HG02763 (cell line): ENCODE results near the gene PSD4.

Experiments
- ATAC-seq: cut with Tn5 transposase; IDR thresholded peaks from one replicate; pipeline ENCODE4 v1.9.1; 2021; ENCODE audit warnings: mild to moderate bottlenecking, moderate library complexity; ENCODE audit not compliant: unreplicated experiment

PSD4 gene

GRCh38 chr2:113167115-113167932 is 6.4 kb upstream of the PSD4 start:
- ATAC-seq = no peak

DNA sequence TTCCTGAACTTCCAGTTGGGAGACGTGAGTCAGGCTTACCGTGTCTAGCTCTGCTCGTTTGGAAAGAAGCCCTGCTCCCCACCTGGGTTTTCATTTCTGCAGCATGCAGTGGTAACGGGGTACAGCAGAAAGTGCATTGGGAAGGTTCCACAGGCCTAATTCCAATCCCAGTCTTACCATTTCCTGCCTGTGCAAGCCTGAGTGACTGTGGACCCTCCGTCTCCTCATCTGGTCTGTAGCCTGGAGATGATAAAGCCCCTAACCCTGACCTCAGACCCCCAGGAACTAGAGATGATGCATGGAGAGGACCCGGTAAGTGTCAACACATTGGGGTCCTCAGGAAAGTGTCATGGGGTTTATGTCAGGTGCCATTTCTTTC is 5.8 kb upstream of the PSD4 start:
- no peak for ATAC-seq

DNA sequence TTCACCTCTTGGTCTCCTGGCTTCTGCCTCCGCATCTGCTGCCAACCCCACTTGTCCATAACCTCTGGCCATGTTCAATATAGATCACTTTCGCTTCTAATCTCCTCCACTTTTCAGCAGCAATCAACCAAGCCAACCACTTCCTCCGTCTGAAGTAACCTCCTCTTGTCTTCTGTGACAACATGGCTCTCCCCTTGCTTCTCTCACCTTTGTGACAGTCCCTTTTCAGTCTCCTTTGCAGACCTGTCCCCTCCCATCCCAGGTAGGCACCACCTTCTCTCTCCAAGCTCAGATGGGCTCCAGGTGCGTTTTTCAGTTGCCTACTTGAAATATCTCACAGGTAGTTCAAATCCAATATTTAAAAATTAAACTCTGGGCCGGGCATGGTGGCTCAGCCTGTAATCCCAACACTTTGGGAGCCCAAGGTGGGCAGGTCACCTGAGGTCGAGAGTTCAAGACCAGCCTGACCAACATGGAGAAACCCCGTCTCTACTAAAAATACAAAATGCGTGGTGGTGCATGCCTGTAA is 4.7 kb upstream of the PSD4 start:
- no peak for ATAC-seq

DNA sequence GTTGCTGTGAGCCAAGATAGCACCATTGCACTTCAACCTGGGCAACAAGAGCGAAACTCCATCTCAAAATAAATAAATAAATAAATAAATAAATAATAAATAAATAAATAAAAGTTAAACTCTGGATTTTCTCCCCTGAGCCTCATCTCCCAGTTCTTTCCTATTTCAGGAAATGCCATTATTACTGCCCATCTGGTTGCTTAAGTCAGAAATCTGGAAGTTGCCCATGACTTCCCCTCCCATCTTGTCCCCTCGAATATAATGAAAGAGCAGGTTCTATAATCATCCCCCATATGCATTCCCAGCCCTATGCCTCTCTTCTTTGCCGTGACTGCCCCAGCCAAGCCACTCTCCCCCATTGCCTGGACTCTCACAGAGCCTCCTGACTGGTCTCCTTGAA is 4.2 kb upstream of the PSD4 start:
- ATAC-seq = no peak

- ATAC-seq = no peak
Observed at GRCh38 chr2:113171334-113172075, 2.3 kb upstream of the PSD4 start.

DNA sequence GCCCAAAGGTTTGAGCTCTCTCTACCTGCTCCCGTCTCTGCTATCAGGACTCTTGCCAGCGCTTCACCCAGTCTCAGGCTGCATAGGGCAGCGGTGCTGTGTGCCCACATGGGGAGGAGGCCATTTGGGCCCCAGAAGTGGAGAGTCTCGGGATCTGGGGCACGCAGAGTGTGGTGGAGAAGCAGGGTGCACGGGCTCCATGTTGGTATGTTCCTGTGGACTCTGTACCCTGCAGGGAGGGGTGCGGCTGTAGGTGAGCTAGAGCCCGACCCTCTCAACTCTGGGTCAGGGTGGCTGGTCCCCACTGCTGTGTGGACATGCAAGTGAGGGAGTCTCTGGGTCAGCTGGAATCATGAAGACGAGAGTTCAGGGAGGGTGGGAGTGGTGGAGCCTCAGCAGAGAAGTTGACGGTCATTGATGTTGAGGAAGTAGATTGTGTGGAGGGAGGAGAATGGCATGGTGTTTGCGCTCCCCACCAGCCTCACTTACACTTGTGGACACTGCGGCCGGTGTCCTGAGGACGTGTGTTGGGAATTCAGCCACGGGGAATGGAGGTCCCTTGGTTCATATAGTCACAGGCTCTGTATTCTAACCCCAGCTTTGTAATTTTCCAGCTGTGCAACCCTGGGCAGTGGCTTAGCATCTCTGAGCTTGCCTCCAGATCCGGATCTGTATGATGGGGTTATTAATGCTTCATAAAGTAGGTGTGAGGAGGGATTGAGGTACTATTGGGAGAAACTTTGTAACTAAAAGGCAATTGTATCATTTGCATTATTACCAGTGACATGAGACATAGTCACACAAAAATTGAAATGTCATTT is 840 bp upstream of the PSD4 start:
- no peak for ATAC-seq

GRCh38 chr2:113174376-113174750 is 592 bp downstream of the PSD4 start:
- no peak for ATAC-seq

DNA sequence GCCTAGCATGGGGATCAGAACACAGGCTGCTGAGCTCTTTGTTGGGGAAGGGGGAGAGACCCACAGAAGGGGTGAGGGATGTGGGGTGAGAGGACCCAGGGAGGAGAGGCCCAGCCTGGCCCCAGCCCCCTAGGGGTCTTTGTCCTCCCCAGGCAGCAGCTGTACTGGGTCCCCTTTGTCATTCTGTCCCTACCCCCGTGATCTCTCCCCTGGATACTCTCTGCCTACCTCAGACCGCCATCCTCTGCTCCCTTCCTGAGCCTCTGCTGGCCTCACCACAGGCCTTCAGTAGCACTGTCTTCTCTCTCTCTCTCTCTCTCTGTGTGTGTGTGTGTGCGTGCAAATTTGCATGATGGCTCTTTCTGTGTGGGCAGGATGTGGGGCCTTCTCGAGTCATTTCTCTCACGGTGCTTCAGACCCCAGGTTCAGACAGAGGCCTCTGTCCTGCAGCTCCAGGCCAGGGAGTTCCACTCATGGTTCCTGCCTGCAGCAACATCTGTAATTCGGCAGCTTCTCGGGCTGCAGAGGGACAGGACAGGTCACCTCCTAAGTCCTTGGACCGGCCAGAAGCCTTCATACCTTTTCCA is 1.4 kb downstream of the PSD4 start:
- peak; percentile 70 for ATAC-seq

GRCh38 chr2:113175736-113176695 is 2.2 kb downstream of the PSD4 start:
- ATAC-seq = no peak

GRCh38 chr2:113176696-113177355 is 3.1 kb downstream of the PSD4 start:
- ATAC-seq = no peak

GRCh38 chr2:113178069-113178746 is 4.4 kb downstream of the PSD4 start:
- no peak for ATAC-seq

DNA sequence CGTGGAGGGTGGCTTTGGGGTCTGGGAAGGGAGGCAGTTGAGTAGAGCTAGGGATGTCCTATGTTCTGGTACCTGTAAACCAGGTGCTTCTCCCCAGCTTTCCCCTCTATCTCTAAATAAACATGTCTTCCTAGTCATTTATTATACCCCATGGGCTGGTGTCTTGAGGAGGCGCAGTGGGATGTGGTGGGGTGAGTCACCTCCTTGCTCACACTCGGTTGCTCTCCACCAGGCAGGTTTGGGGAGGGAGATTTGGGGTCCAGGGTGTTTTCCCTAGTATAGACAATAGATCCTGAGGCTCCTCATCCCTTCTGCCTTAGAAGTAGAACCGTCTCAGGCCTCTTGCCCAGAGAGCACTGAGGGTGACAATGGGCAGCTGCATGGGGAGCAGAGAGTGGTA is 5.1 kb downstream of the PSD4 start:
- no peak for ATAC-seq

DNA sequence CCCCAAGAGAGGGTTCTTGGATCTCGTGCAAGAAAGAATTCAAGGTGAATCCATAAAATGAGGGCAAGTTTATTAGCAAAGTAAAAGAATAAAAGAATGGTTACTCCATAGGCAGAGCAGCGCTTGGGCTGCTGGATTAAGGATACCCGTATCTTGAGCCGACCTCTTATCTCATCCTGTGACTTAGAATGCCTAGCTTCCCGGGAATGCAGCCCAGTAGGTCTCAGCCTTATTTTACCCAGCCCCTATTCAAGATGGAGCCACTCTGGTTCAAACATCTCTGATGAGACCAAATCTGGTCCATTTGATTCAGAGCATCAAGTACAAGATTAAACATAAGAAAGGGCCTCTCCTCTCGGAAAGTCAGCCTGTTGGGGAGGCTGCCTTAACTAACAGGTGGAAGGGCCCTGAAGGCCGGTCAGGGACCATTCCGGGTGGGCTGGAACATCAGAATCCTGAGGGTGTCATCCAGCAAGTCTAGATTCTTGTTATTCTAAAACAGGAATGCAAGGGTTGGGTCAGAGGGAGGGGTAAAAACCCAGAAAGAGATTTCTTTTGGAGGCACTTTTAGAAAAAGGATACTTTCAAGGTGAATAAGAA is 5.8 kb downstream of the PSD4 start:
- no peak for ATAC-seq

DNA sequence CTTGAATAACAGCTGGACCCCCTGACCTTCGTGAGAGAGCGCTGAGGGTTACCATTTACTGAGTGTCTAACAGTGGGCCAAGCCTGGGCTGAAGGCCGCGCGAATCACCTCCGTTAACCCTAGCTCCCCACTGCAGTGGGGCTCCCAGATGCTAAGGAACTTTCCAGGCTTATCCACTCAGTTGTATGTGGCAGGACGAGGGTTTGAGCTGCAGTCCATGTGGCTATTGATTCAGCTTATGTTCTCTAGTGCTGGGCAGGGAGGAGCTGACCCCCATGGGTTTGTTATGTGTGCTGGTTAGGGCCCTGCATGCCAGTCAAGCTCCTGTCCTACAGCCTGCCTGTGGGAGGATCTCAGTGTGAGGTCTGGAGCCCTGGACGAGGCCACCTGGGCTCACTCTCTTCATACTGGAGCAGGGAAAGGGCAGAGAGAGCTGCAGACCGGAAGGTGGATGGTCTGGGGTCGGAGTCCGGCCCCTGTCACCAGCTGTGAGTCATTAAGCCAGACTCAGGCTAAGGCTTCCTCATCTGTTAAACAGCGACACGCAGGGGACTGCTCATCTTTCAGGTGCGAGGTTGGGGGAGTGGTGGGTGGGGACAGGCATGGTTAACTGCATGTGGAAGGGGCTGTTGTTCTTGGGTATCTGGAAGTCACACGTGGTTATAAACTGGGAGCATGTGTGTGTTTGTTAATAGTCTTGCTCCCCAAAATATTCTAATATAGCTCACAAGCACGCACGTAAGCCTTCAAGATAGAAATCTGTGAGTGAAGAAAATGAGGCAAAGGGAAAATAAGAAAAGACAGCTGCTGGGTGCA is 6.6 kb downstream of the PSD4 start:
- no peak for ATAC-seq

GRCh38 chr2:113181258-113182051 is 7.7 kb downstream of the PSD4 start:
- no peak for ATAC-seq

DNA sequence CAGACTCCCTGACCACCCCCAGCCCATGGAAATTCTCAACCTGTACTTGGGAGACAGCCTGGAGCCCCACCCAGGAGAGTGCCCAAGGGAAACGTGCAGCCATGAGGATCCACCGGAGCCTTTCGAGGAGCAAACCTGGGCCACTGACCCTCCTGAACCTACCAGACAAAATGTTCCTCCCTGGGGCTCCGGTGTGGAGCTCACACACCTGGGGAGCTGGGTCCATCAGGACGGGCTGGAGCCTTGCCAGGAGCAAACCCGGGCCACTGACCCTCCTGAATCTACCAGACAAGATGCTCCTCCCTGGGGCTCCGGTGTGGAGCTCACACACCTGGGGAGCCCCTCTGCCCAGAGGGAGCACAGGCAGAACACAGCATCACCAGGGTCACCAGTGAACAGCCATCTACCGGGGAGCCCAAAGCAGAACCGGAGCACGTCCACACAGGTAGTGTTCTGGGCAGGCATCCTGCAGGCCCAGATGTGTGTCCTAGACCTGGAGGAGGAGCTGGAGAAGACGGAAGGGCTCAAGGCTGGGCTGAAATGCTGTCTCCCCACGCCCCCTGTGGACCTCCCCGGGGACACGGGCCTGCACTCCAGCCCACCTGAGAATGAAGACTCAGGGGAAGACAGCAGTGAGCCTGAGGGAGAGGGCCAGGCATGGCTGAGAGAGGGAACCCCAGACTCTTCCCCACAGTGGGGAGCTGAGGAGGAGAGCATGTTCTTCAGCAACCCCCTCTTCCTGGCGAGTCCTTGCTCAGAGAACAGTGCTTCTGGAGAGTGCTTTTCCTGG is 8.9 kb downstream of the PSD4 start:
- no peak for ATAC-seq
